Upper lobe of left lung (tissue), 4 donors: ENCODE data around the gene NUDT8.

Source experiments
- POLR2A ChIP-seq, 4 donors: fragments of 450-650 bp; IDR thresholded peaks; one replicate each; pipeline ENCODE4 v1.5.1; 2016 to 2017; ENCODE audit warnings: antibody characterized with exemption in 4 of 4, mild to moderate bottlenecking in 2 of 4
- POLR2AphosphoS5 ChIP-seq, 2 donors: sonication (generic); formaldehyde crosslinking; IDR thresholded peaks; one replicate each; pipeline ENCODE4 v1.5.1; 2017; ENCODE audit warnings: antibody characterized with exemption in 2 of 2
- TF ChIP-seq, protein P1 (sequence below), 6 experiments: fragments of 450-650 bp in 4 of 6; fragments of 200-600 bp in 2 of 6; sonication (generic) in 2 of 6; IDR thresholded peaks; one replicate each; pipeline ENCODE4 v1.5.1; 2016 to 2019; ENCODE audit warnings: antibody characterized with exemption in 6 of 6

DNA sequence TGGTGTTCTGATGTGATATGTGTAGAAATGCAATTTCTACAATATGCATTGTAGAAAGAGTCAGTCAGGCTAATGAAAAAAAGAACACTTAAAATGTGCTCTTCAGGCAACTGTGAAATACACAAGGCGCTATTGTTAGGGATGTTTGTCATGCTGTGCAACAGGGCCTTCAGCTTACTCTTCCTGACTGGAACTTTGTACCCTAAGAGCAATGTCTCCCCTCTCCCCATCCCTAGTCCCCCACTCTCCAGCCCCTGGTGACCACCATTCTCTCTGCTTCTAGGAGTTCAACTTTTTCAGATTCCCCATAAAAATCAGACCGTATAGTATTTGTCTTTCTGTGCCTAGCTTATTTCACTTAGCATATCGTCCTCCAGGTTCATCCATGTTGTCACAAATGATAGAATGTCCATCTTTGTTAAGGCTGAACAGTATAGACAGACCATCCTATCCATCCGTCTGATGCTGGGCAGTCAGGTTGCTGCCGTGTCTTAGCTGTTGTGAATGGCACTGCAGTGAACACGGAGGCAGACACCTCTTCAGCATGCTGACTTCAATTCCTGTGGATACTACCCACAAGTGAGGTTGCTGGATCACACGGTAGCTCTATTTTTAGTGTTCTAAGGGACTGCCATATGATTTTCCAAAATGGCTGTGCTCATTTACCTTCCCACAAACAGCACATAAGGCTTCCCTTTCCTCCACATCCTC, 12.3 kb downstream of the NUDT8 start:
- TF ChIP-seq POLR2A (IDR thresholded peaks at IDR 0.05) (no peak), POLR2AphosphoS5 (IDR thresholded peaks at IDR 0.05) (no peak)
- TF ChIP-seq, protein P1, sequence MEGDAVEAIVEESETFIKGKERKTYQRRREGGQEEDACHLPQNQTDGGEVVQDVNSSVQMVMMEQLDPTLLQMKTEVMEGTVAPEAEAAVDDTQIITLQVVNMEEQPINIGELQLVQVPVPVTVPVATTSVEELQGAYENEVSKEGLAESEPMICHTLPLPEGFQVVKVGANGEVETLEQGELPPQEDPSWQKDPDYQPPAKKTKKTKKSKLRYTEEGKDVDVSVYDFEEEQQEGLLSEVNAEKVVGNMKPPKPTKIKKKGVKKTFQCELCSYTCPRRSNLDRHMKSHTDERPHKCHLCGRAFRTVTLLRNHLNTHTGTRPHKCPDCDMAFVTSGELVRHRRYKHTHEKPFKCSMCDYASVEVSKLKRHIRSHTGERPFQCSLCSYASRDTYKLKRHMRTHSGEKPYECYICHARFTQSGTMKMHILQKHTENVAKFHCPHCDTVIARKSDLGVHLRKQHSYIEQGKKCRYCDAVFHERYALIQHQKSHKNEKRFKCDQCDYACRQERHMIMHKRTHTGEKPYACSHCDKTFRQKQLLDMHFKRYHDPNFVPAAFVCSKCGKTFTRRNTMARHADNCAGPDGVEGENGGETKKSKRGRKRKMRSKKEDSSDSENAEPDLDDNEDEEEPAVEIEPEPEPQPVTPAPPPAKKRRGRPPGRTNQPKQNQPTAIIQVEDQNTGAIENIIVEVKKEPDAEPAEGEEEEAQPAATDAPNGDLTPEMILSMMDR (IDR thresholded peaks at IDR 0.05), result no peak
